HUDEP-2 (cell line): ENCODE results near the gene CYP4F11.
"Not testable (repeated sequence)": the region's sequence is repeated elsewhere in the genome, so short reads cannot be mapped to it uniquely, and the experiment has no call there.

ENCODE experiments used
- DNase-seq, 76 experiments: peaks; one replicate each; lab custom pipeline; 2025; ENCODE audit not compliant: unreplicated experiment in 76 of 76; lab: John Stamatoyannopoulos, UW

CYP4F11 gene

DNA sequence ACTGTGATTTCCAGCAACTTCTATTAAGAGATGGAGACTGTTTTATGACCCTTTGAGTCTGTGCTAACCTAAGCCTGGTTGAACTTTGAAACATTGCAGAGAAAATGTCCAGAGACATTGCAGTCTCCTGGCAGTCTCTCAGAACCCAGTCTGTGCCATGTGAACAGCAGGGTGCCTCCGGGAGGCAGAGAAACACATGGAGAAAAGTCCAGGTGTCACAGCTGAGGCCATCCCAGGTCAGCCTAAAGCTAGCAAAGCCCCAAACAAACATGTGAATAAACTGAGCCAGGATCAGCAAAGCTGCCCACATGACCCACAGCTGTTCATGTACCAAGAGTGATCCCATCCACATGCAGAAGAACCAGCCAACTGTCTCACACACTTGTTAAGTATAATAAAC is 7.8 kb downstream of the CYP4F11 start:
- peak in 1 of 76 experiments; percentile 5 for DNase-seq

DNA sequence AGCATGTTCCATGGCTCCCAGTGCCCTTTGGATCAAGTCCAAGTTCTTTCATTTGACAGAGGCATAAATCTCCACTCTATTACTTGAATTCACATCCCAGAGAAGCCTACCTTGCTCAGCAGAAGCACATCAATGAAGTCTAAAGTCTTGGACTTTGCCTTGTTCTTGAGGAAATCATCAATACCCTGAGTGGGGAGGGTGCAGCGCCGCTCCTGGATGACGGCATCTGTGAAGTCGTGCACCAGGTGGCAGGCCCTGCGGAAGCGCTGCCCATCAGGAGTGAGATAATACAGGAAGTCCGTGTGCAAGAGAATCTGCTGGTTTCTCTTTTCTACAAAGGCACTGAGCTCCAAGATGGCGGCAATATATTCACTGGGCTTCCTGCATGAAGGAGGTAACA is 10.6 kb downstream of the CYP4F11 start:
- DNase-seq, result no peak

DNA sequence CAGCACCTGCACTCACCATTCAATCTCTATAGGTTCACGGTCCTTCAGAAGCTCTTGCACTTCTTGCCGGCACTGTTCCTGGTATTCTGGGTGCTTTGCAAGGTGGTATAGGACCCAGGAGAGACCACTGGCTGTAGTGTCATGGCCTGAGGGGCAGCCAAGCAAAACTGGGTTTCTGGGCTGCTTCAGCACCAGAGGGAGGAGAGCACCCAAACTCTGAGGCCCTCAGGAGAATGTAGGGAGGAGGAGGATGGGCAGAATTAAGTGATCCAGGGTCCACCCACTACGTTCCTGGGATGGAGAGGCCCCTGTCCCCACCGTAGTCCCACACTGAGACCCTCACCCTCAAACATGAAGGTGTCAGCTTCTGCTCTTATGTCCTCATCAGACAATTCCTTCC is 12.3 kb downstream of the CYP4F11 start:
- no peak for DNase-seq

DNA sequence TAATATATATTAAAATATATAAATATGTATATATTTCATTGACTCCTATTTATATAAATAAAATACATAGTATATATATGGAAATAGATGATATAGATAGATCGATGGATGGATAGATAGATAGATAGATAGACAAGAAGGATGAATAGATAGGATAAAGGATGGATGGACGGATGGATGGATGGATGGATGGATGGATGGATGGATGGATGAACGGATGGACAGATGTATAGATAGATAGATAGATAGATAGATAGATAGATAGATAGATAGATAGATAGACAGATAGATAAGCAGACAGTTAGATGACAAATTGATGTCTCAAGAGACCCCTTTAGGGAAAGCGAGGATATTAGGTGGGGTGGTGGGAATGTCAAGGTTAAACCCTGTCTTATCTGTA is 15.1 kb downstream of the CYP4F11 start:
- DNase-seq, result no peak

DNA sequence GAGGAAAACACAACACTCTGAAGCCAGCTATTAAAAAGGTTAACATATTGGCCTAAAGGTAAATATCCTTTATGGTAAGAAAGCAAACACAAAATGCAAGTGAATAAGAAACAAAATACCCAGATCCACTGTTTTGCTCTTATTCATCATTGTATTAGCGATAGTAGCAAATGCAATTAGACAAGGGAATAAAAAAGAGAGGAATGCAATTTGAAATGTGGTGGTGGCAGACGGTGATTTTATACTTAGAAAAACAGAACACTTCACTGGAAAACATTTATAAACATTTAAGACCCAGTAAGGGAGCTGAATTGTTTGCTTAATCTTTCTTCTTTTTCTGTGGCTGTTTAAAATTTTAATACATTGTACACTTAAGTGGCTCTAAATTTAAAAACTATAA is 19.2 kb downstream of the CYP4F11 start:
- DNase-seq, result no peak

DNA sequence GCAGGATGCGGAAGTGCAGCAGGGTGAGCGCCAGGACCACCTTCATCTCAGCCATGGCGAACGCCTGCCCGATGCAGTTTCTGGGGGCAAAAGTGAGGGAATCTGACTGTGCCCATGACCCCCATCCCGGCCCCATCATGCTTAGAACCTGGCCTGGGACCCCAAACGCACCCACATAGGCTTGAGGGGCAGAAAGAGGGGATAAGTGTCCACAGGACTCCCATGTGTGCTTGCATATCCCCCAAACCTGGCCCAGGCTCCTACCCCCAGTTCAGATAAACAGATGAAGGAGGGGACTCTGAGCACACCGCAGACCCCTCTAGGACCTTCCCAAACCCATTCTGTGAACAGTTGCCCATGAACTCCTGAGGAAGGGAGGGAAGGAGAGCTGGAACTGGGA is 20.5 kb downstream of the CYP4F11 start:
- no peak for DNase-seq

DNA sequence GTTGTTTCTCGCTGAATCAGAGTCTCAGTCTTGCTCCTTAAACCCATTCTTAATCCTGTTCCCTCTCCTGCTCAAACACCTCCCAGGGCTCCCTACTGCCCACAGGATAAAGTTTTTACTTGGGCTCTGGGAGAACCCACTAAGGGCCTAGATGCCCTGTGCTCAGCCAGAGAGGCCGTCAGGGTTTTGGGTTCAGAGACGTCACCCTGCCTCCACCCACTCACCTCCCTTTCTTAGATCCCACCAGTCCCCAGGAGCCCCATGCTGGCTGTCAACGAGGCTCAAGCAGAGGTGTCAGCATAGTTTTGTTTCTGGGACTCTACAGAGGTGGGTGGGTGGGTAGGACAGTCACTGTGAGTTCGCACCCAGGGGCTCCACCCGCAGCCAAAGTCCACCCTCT is 20.9 kb downstream of the CYP4F11 start:
- no peak for DNase-seq

DNA sequence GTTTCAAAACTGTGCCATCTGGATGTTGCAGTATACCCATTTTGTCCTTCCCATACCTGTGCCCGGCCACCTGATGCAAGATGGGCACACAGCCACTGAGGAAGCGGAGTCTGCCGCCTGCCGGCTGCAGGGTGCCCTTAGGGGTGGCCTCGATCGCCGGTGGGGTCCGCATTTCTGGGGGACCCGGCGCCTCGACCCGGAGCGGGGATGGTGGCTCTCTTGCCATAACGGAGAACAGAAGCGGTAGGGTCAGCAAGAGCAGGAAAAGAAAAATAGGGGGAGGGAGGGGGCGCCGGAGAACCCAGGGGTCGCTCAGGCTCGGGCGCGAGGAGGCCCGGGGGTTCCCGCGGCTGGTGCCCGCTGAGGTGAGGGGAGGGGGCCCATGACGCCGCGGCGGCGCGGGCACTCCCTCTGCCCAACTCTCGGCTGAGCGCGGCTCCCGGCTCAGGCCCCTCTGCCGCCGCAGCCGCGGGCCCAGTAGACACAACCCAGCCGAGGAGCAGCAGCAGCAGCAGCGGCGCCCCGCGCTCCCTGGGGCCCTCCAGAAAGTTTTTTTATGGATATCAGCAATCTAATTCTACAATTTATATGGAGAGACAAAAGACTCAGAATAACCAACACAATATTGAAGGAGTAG is 22.6 kb downstream of the CYP4F11 start:
- DNase-seq, result no peak

DNA sequence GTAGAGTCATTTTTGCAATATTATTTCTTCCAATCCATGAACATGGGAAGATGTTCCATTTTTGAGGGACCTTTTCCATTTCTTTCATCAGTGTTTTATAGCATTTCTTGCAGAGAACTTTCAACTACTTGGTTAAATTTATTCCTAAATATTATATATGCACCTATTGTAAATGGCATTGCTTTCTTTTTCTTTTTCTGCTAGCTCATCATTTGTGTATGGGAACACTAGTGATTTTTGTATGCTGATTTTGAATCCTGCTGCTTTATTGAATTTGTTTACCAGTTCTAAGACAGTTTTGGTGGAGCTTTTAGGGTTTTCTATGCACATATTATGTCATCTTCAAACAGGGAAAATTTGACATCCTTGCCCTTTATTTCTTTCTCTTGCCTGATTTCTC is 29.3 kb downstream of the CYP4F11 start:
- no peak for DNase-seq

DNA sequence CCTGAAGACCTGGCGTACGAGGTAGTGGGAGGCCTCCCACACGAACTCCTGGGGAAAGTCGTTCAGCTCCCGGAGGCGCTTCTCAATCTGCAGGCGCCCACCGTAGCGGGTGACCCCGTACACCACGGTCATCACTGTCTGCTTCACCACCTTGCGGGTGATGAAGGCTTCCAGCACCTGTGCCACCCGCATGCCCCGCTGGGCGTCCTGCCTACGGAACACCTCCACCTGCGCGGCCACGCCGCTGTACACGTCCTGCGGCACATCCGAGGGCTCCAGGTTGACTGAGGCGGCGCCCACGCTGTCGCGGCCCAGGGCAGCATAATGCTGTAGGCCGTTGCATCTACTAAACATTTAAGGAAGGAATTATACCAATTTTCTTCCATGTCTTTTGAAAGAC is 31.4 kb downstream of the CYP4F11 start:
- not testable (repeated sequence) for DNase-seq

DNA sequence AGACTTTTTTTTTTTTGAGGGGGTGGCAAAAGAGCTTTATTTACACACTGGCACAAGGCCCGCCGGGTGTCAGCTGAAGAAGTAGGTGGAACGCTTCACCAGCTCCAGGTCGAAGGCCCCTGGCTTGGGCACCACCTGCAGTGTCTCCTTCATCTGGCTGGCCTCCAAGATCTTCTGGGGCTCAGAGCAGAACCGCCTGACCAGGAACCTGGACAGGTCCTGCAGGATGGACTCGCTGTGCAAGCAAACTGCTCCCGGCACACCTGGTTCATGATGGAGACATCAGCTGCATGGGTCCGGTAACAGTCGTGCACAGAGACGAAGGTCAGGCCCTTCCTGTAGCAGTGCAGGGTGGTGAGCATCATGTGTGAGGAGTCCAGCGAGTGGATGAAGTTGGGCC is 32.1 kb downstream of the CYP4F11 start:
- no peak for DNase-seq

DNA sequence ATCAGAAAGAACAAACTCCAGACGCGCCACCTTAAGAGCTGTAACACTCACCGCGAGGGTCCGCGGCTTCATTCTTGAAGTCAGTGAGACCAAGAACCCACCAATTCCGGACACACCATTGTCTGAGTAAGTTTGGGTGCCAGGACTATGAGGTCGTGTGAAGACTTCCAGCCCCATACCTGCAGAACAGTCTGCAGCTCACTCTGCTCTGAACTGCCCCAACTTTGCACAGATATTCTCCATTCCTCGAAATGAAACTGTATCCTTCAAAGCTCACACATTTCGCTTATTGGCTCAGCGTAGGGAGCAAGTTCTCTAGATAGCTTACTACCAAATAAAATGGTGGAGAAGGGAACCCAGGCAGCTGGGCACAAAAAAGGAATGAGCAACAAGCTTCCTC is 33.8 kb downstream of the CYP4F11 start:
- DNase-seq, result no peak

DNA sequence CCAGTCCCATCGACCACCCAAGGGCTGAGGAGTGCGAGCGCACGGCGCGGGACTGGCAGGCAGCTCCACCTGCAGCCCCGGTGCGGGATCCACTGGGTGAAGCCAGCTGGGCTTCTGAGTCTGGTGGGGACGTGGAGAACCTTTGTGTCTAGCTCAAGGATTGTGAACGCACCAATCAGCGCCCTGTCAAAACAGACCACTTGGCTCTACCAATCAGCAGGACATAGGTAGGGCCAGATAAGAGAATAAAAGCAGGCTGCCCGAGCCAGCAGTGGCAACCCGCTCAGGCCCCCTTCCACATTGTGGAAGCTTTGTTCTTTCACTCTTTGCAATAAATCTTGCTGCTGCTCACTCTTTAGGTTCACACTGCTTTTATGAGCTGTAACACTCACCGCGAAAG is 34.3 kb downstream of the CYP4F11 start:
- DNase-seq, result not testable (repeated sequence)

DNA sequence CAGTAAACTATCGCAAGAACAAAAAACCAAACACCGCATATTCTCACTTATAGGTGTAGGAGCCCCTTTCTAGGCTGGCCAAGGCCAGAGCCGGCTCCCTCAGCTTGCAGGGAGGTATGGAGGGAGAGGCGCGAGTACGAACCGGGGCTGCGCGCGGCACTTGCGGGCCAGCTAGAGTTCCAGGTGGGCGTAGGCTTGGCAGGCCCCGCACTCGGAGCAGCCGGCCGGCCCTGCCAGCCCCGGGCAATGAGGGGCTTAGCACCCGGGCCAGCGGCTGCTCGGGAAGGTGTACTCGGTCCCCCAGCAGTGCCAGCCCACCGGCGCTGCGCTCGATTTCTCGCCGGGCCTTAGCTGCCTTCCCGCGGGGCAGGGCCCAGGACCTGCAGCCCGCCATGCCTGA is 34.8 kb downstream of the CYP4F11 start:
- DNase-seq, result not testable (repeated sequence)

DNA sequence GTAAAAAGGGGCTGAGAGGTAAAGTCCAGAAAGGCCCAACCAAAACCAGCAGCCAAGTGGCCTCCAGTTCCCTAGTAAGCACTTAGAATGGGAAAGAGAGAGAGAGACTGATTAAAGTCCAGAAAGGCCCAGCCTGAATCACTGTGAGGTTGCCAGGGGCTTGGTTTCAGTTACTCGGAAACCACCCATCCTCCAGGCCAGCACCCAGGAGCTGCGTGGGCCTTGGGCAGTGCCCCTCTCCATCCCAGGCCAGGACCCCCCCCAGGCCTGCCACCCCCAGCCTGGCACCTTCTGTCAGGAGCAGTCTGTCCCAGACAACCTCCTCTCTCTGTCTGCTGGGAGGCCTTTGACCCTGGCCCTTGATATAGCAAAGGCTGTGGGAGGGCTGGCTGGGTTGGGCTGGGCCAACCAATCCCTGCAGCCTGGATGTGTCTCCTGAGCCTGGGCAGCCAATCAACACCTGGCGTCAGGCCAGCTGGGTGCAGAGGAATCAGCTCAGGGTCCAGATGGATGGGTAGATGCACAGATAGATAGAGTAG is 36.5 kb downstream of the CYP4F11 start, which contains the start of gene CYP4F2:
TSS of gene CYP4F2 (minus strand) at position 337 of the 539 bp plus-strand sequence. CDS start 463 bp downstream, outside the sequence.
- DNase-seq, result peak in 18 of 76 experiments; percentile 2 to 44 (median 18)

DNA sequence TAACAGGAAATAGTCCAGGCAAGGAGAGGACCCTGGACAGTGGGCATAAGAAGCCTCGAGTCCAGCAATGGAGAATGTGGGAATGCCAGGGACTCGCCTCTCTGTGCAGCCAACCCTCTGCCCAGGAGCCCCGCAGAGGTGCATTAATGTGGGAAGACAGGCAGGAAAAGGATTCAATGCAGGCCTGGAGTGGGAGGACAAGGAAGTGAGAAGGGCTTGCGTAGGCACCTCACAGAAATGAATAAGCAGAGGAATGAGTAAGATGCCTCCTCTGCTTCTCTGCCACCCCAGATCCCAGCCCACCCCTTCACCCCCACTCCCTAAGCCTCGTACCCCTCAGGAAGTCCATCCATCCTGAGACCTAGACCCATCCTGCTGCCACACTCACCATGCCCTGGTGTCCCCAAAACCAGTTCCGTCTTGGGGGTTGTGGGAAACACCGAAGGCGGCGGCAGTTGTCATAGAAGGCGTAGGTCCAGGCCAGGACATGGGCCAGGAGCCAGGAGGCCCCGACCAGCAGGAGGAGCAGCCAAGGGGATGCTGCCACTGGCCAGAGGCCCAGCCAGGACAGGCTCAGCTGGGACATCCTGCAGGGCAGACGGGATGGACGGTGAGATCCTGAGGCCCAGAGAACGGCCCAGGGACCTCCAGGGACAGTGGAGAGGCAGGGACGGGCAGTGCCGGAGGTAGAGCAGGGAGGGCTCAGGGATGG is 37.1 kb downstream of the CYP4F11 start:
- no peak for DNase-seq

DNA sequence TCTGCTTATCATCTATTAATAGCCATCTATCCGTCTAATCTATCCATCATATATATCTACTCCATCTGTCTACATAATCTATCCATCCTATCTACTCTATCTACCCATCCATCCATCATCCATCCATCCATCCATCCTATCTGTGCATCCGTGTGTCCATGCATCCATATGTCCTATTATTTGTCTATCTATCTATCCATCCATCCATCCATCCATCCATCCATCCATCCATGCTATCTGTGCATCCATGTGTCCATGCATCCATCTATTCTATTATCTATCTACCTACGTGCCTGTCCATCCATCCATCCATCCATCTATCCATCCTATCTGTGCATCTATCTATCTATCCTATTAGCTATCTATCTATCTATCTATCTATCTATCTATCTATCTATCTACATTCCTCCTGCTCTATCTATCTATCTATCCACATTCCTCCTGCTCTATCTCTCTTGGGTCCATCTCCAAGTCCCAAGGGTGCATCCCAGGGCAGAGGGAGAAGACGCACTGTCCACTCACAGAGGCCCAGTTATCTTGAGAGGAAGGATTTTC is 38.4 kb downstream of the CYP4F11 start:
- no peak for DNase-seq

DNA sequence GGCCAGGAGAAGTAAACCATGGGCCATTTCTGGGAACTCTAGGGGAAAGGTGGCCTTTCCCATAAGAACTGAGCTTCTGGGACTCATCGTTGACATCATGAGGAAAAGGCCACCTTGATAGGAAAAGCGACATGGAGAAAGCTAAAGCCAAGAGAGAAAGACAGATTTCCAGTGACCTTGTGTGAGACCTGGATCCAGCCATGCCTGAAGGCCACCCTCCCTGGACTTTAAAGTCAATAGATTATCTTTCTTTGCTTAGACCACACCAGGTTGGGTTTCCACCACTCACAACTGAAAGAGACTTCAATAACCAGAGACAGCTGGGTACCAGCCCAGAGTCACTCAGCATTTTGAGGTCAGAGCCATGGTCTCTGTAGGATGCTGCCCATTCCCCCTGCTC is 40.0 kb downstream of the CYP4F11 start:
- no peak for DNase-seq

DNA sequence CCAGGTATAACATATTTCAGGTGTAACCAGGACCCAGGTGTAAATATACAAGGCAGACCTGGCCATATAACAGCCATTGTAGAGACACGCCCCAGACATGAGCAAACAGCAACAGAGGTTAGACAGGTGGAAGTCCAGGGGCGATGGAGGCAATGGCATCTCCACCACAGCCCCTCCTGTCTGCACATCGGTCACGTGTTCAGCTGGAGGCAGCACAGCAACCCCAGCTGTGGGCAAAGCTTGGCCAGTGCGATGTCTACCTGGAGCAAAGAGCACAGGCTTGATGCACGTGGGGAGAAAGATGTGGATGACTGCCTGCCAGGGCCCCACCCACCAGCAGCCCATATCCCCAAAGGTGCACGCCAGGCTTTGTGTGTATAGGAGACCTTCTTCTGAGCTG is 40.9 kb downstream of the CYP4F11 start:
- DNase-seq, result no peak

DNA sequence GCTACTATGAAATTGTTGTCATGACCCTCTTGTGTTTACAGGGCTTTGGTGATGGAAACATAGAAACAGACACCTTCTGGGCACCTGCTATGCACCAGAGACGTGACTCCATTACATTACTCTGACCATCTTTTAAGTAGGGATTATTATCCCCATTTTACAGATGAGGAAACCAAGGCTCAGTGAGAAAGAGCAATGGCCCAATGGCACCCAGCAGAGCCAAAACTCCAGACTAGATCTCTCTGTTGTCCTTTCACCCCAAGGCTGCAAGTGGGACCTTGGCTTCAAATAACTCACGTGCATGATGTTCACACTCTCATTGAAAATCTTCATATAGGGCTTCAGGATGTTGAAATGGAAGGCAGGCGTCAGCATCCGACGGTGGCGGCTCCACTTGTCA is 42.3 kb downstream of the CYP4F11 start:
- no peak for DNase-seq

DNA sequence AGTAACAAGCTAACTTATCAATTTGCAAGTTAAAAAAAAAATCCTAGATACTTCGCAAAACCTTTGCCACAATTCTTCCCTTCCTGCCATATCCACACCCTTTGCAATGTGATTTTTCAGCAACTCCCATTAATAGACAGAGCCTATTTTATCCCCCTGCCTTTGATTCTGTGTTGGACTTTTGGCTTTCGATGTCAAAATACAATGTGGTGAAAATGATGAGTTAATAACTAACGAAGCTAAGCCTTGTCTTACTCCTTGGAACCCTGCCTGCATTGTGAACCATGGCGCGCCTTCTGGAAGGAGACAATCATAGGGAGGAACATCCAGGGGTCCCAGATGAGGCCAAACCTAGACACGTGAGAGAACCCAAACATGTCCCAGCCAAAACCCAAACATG is 42.9 kb downstream of the CYP4F11 start:
- no peak for DNase-seq

DNA sequence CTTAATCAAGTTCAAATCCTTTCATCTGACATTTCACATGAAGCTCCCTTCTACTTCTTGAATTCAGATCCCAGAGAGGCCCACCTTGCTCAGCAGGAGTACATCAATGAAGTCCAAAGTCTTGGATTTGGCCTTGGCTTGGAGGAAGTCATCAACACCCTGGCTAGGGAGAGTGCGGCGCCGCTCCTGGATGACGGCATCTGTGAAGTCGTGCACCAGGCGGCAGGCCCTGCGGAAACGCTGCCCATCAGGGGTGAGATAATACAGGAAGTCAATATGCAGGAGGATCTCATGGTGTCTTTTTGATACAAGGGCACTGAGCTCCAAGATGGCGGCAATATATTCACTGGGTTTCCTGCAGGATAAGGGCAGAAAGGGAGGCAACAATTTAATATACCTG is 45.0 kb downstream of the CYP4F11 start:
- DNase-seq, result not testable (repeated sequence)
